ENCODE data around the gene PARD6A.

GRCh38 chr16:67664258-67664657 lies 3.5 kb downstream of the PARD6A start:
- TF ChIP-seq EZH2 (IDR thresholded peaks at IDR 0.05; ENCODE audit: borderline replicate concordance), result no peak
- no peak for TF ChIP-seq CTCF (IDR thresholded peaks at IDR 0.05; ENCODE audit: poor library complexity)
- TF ChIP-seq EZH2phosphoT487 (IDR thresholded peaks at IDR 0.05; ENCODE audit: low read depth, severe bottlenecking, unreplicated experiment), result no peak
